ENCODE data around the gene ABLIM2. TPM values are rescaled to one million over a fixed set of nuclear protein-coding genes. Genes with fewer than 3 reads are reported as not detected.

Gene ABLIM2
- total RNA-seq, 2 donors from 2014 or later, result 0.24 to 0.25 TPM

- no peaks in the 10 kb centered on the region for H3K4me1 Mint-ChIP-seq (ENCODE audit: low read depth in 2 of 2)
- peaks cover 0 to 3% of the 10 kb centered on the region in 2 donors for H3K27me3 Mint-ChIP-seq
- H3K27ac Mint-ChIP-seq, result no peak overlapping the region
- H3K36me3 Mint-ChIP-seq, result no peaks in the 10 kb centered on the region
- DNase-seq (ENCODE audit: low spot score) (no peak), ATAC-seq (no peak)
- no peak overlapping the region for H3K4me3 Mint-ChIP-seq
- H3K9me3 Mint-ChIP-seq, result no peaks in the 10 kb centered on the region
Observed at GRCh38 chr4:8129136-8129535, 29.5 kb downstream of the ABLIM2 start.

- H3K4me1 Mint-ChIP-seq (ENCODE audit: low read depth in 2 of 2), result no peaks in the 10 kb centered on the region
- peaks cover 0 to 3% of the 10 kb centered on the region in 2 donors for H3K27me3 Mint-ChIP-seq
- H3K27ac Mint-ChIP-seq, result no peak overlapping the region
- no peak overlapping the region for H3K4me3 Mint-ChIP-seq
- DNase-seq (ENCODE audit: low spot score) (no peak), ATAC-seq (no peak)
- no peaks in the 10 kb centered on the region for H3K9me3 Mint-ChIP-seq
- H3K36me3 Mint-ChIP-seq, result no peaks in the 10 kb centered on the region
Observed at GRCh38 chr4:8128100-8128856, 30.3 kb downstream of the ABLIM2 start.

GRCh38 chr4:8127051-8127826 is 31.4 kb downstream of the ABLIM2 start:
- DNase-seq (ENCODE audit: low spot score) (no peak), ATAC-seq (peak in 1 of 2 donors; percentile 37)
- no peaks in the 10 kb centered on the region for H3K4me1 Mint-ChIP-seq (ENCODE audit: low read depth in 2 of 2)
- no peaks in the 10 kb centered on the region for H3K27me3 Mint-ChIP-seq
- H3K4me3 Mint-ChIP-seq, result no peak overlapping the region
- no peak overlapping the region for H3K27ac Mint-ChIP-seq
- no peaks in the 10 kb centered on the region for H3K36me3 Mint-ChIP-seq
- H3K9me3 Mint-ChIP-seq, result no peaks in the 10 kb centered on the region

- H3K9me3 Mint-ChIP-seq, result no peaks in the 10 kb centered on the region
- ATAC-seq (no peak), DNase-seq (ENCODE audit: low spot score) (no peak)
- H3K4me1 Mint-ChIP-seq (ENCODE audit: low read depth in 2 of 2), result no peaks in the 10 kb centered on the region
- H3K36me3 Mint-ChIP-seq, result no peaks in the 10 kb centered on the region
- no peaks in the 10 kb centered on the region for H3K27me3 Mint-ChIP-seq
- H3K27ac Mint-ChIP-seq, result no peak overlapping the region
- no peak overlapping the region for H3K4me3 Mint-ChIP-seq
Observed at GRCh38 chr4:8126523-8126922, 32.1 kb downstream of the ABLIM2 start.

GRCh38 chr4:8125526-8126056 is 33.0 kb downstream of the ABLIM2 start:
- Mint-ChIP-seq H3K4me3 (no peak overlapping the region), H3K9me3 (no peaks in the 10 kb centered on the region), H3K4me1 (ENCODE audit: low read depth in 2 of 2) (no peaks in the 10 kb centered on the region), H3K27me3 (no peaks in the 10 kb centered on the region), H3K27ac (no peak overlapping the region), H3K36me3 (no peaks in the 10 kb centered on the region)
- DNase-seq (ENCODE audit: low spot score) (no peak), ATAC-seq (no peak)

- ATAC-seq (no peak), DNase-seq (ENCODE audit: low spot score) (no peak)
- H3K9me3 Mint-ChIP-seq, result no peaks in the 10 kb centered on the region
- no peak overlapping the region for H3K27ac Mint-ChIP-seq
- H3K4me3 Mint-ChIP-seq, result no peak overlapping the region
- H3K4me1 Mint-ChIP-seq (ENCODE audit: low read depth in 2 of 2), result no peaks in the 10 kb centered on the region
- H3K27me3 Mint-ChIP-seq, result no peaks in the 10 kb centered on the region
- H3K36me3 Mint-ChIP-seq, result no peaks in the 10 kb centered on the region
Observed at GRCh38 chr4:8123870-8124269, 34.7 kb downstream of the ABLIM2 start.

- H3K27me3 Mint-ChIP-seq, result no peaks in the 10 kb centered on the region
- H3K4me3 Mint-ChIP-seq, result no peak overlapping the region
- no peak for ATAC-seq
- no peaks in the 10 kb centered on the region for H3K4me1 Mint-ChIP-seq (ENCODE audit: low read depth in 2 of 2)
- DNase-seq (ENCODE audit: low spot score), result no peak
- no peak overlapping the region for H3K27ac Mint-ChIP-seq
- H3K9me3 Mint-ChIP-seq, result no peaks in the 10 kb centered on the region
- H3K36me3 Mint-ChIP-seq, result no peaks in the 10 kb centered on the region
Observed at GRCh38 chr4:8123389-8123788, 35.2 kb downstream of the ABLIM2 start.

GRCh38 chr4:8122746-8123145 is 35.9 kb downstream of the ABLIM2 start:
- no peak overlapping the region for H3K4me3 Mint-ChIP-seq
- no peaks in the 10 kb centered on the region for H3K9me3 Mint-ChIP-seq
- no peak for DNase-seq (ENCODE audit: low spot score)
- H3K27me3 Mint-ChIP-seq, result no peaks in the 10 kb centered on the region
- H3K4me1 Mint-ChIP-seq (ENCODE audit: low read depth in 2 of 2), result no peaks in the 10 kb centered on the region
- peak in 1 of 2 donors; percentile 24 for ATAC-seq
- no peak overlapping the region for H3K27ac Mint-ChIP-seq
- no peaks in the 10 kb centered on the region for H3K36me3 Mint-ChIP-seq

- Mint-ChIP-seq H3K27ac (no peak overlapping the region), H3K9me3 (no peaks in the 10 kb centered on the region), H3K27me3 (peaks cover 2 to 3% of the 10 kb centered on the region in 2 donors), H3K4me3 (no peak overlapping the region), H3K36me3 (no peaks in the 10 kb centered on the region), H3K4me1 (ENCODE audit: low read depth in 2 of 2) (peaks cover 2 to 6% of the 10 kb centered on the region in 2 donors)
- ATAC-seq (no peak), DNase-seq (ENCODE audit: low spot score) (no peak)
Observed at GRCh38 chr4:8121292-8122015, 37.2 kb downstream of the ABLIM2 start.

GRCh38 chr4:8120501-8120900 is 38.1 kb downstream of the ABLIM2 start:
- ATAC-seq, result no peak
- Mint-ChIP-seq H3K4me1 (ENCODE audit: low read depth in 2 of 2) (peaks cover 5 to 11% of the 10 kb centered on the region in 2 donors), H3K36me3 (no peaks in the 10 kb centered on the region), H3K4me3 (no peak overlapping the region), H3K9me3 (no peaks in the 10 kb centered on the region), H3K27me3 (peaks cover 5% of the 10 kb centered on the region in 2 donors), H3K27ac (no peak overlapping the region)
- DNase-seq (ENCODE audit: low spot score), result no peak

- Mint-ChIP-seq H3K4me1 (ENCODE audit: low read depth in 2 of 2) (peaks cover 5 to 17% of the 10 kb centered on the region in 2 donors), H3K27me3 (peaks cover 5 to 10% of the 10 kb centered on the region in 2 donors), H3K36me3 (no peaks in the 10 kb centered on the region), H3K27ac (no peak overlapping the region), H3K4me3 (no peak overlapping the region), H3K9me3 (no peaks in the 10 kb centered on the region)
- no peak for ATAC-seq
- DNase-seq (ENCODE audit: low spot score), result no peak
Observed at GRCh38 chr4:8119877-8120276, 38.7 kb downstream of the ABLIM2 start.

- no peak for ATAC-seq
Observed at GRCh38 chr4:8118531-8118930, 40.1 kb downstream of the ABLIM2 start.

GRCh38 chr4:8118035-8118434 is 40.6 kb downstream of the ABLIM2 start:
- Mint-ChIP-seq H3K27ac (no peak overlapping the region), H3K36me3 (no peaks in the 10 kb centered on the region), H3K27me3 (peaks cover 5 to 10% of the 10 kb centered on the region in 2 donors), H3K4me3 (no peak overlapping the region), H3K9me3 (no peaks in the 10 kb centered on the region), H3K4me1 (ENCODE audit: low read depth in 2 of 2) (peaks cover 5 to 17% of the 10 kb centered on the region in 2 donors)
- no peak for ATAC-seq
- DNase-seq (ENCODE audit: low spot score), result no peak

More at GRCh38 chr4:8118531-8118930, 40.1 kb downstream of the ABLIM2 start:
- DNase-seq (ENCODE audit: low spot score), result no peak
- Mint-ChIP-seq H3K4me3 (no peak overlapping the region), H3K4me1 (ENCODE audit: low read depth in 2 of 2) (peaks cover 5 to 17% of the 10 kb centered on the region in 2 donors), H3K27me3 (peaks cover 5 to 10% of the 10 kb centered on the region in 2 donors), H3K36me3 (no peaks in the 10 kb centered on the region), H3K9me3 (no peaks in the 10 kb centered on the region), H3K27ac (no peak overlapping the region)
